GM12865 (cell line): Measurements from ENCODE around the gene RBP3.

Source experiments
- DNase-seq: peaks from one replicate; pipeline ENCODE4 v3.0.0; 2010; ENCODE audit warnings: low read depth
- H3K4me3 ChIP-seq: 2 replicates; pipeline ENCODE4 v1.5.1; 2011; ENCODE audit warnings: mild to moderate bottlenecking, low read depth, low read length, control low read depth
- CTCF ChIP-seq: IDR thresholded peaks from 2 replicates; pipeline ENCODE4 v1.5.1; 2011; ENCODE audit warnings: low read length, control low read depth, low read depth, inconsistent platforms; ENCODE audit not compliant: insufficient read depth; ENCODE audit errors: missing control alignments

The RBP3 gene

GRCh38 chr10:47397256-47397655 is 49.1 kb downstream of the RBP3 start:
- TF ChIP-seq CTCF = no peak
- H3K4me3 ChIP-seq = no peak overlapping the region
- no peak for DNase-seq

DNA sequence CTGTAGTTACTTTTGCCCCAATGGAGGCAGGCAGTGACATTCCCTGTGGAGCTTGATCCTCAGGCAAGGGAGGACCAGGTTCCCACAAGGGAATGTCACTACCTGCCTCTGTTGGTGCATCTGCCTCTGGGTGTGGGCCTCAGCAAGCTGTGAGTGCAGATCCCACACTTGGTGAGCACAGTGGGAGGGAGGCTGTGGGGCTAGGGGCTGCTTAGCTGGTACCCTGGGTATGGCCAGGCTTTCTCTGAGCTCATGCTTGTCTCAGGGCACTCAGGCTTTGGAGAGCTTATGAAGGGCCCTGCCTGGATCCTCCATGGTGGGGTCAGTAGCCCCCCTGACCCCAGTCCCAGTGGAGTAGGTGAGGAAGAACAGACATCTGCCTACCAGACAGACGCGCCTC is 52.1 kb downstream of the RBP3 start:
- DNase-seq = no peak
- no peak for TF ChIP-seq CTCF
- H3K4me3 ChIP-seq = no peak overlapping the region

- DNase-seq = no peak
- no peak for TF ChIP-seq CTCF
- no peak overlapping the region for H3K4me3 ChIP-seq
Observed at GRCh38 chr10:47400786-47401185, 52.6 kb downstream of the RBP3 start.

- TF ChIP-seq CTCF = no peak
- no peak overlapping the region for H3K4me3 ChIP-seq
Observed at GRCh38 chr10:47401210-47401609, 53.0 kb downstream of the RBP3 start.

GRCh38 chr10:47401874-47402640 is 53.9 kb downstream of the RBP3 start:
- TF ChIP-seq CTCF = no peak
- no peak for DNase-seq

More at GRCh38 chr10:47401210-47401609, 53.0 kb downstream of the RBP3 start:
- no peak for DNase-seq

DNA sequence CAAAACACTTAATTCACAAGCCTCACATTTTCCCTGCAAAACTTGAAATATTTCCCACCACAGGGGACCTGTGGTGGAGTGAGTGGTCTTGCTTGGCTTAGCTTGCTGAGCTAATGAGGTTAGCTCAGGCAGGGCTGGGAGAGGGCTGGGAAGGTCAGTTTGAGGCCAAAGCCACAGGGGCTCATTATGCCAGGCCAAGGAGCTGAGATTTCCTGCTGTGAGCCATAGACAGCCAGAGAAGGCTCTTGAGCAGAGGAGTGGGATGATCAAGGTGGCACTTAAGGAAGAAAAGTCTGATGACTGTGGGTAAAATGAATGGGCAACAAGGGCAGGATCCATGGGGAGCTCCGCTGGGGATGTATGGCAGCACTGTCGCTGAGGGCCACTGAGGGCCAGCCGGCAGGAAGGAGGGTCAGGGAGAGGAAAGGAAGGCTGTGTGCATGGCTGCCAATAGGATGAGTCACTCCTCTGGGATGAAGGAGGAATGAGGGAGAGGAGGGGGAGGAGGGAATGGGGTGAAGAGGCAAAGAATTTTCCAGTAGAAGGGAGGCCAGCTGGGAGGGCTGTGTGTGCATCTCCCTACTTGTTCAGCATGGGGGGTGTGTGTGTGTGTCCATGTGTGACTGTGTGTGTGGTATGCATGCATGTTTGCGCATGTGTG is 54.6 kb downstream of the RBP3 start:
- H3K4me3 ChIP-seq = no peak overlapping the region
- TF ChIP-seq CTCF = no peak
- DNase-seq = no peak

More at GRCh38 chr10:47401874-47402640, 53.9 kb downstream of the RBP3 start:
- no peak overlapping the region for H3K4me3 ChIP-seq
